HEK293T (cell line): ENCODE measurements around the gene MCRS1.

Experiments used
- ELF4 ChIP-seq: fragments of 450-650 bp; IDR thresholded peaks from 2 replicates; pipeline ENCODE4 v1.6.1; 2017; ENCODE audit warnings: antibody characterized with exemption
- FOXK2 ChIP-seq: fragments of 450-650 bp; IDR thresholded peaks from 2 replicates; pipeline ENCODE4 v1.6.1; 2016; ENCODE audit warnings: mild to moderate bottlenecking
- NFRKB ChIP-seq: fragments of 450-650 bp; IDR thresholded peaks from 2 replicates; pipeline ENCODE4 v1.6.1; 2016; ENCODE audit warnings: mild to moderate bottlenecking, moderate library complexity
- SUZ12 ChIP-seq: fragments of 450-650 bp; IDR thresholded peaks from 2 replicates; pipeline ENCODE4 v1.6.1; 2016; ENCODE audit warnings: mild to moderate bottlenecking

- no peak for TF ChIP-seq SUZ12
- TF ChIP-seq NFRKB, result no peak
- TF ChIP-seq FOXK2, result no peak
- no peak for TF ChIP-seq ELF4
These were observed 14.9 kb upstream of the MCRS1 start for GRCh38 chr12:49582850-49583249.
